ENCODE results near the gene FBXW10.
"Not testable (repeated sequence)": the region's sequence is repeated elsewhere in the genome, so short reads cannot be mapped to it uniquely, and the experiment has no call there.

FBXW10 gene

DNA sequence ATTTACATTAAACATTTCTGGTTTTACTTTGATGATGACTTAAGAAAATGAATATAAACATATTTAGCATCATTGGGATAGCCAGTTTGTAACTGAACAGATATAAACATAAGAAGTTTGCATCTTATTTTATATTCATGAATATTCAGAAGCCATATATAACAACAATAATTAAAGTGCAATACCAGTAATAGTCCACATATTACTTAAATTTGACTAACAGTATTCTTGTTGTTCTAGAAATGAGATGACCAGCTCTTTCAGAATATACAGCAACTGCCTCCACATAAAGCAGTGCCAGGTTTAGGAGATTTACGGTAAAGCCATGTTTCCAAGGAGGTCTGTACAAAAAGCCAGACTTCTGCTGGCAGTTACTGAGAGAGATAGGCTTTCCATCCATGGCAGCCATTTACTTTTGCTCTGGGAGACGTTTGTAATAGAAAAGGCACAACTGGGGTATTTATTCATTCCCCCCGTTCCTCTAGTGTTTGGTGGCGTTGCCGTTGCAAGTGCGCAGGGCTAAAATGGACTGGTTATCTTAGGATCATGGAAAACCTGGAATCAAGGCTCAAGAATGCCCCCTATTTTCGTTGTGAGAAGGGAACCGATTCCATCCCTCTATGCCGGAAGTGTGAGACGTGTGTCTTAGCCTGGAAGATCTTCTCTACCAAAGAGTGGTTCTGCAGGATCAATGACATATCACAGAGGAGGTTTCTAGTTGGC is at the start of gene FBXW10:
Gene FBXW10 (plus strand): TSS at position 356 of the 723 bp plus-strand sequence. CDS start 191 bp downstream, at position 547.
- POLR2A ChIA-PET (ENCODE audit: low non-redundant PET); DNase-seq (ENCODE audit: low spot score); CTCF ChIA-PET: not testable (repeated sequence)

GRCh38 chr17:18695143-18695542 is 48.7 kb upstream of the FBXW10 start:
- CTCF ChIA-PET; DNase-seq (ENCODE audit: low spot score); POLR2A ChIA-PET (ENCODE audit: low non-redundant PET): not testable (repeated sequence)

More for the DNA sequence above, at the start of gene FBXW10:
- H3K27ac ChIP-seq: not testable (repeated sequence)

DNA sequence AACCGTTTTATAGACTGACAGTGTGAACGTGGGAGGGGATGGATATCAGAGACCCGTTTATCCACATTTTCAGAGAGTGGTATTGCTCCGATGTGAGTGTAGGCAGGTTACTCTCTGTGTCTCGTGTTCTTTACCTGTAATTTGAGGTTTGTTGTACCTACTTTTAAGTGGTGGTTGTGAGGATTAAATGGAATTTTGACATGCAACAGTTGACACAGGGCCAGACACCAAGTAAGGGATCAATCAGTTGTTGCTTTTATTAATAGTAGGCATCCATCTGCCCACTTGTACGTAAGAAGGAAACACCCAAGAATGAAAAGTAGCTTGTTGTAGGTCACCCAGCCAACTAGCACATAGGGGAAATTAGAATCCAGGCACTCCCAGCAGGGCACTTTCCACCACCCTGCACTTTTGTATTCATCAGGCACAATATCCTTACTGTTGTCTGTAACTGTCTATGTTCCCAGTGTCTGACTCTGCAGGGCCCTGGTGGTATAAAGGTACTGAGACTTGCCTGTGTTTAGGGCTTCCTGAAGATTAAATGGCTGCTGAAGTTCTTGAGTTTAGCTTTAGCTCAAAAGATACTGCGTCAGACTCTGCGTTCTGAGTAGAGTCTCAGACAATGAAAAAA is 45.3 kb upstream of the FBXW10 start:
- H3K27ac ChIP-seq; DNase-seq (ENCODE audit: low spot score); POLR2A ChIA-PET (ENCODE audit: low non-redundant PET); CTCF ChIA-PET: not testable (repeated sequence)

More at GRCh38 chr17:18695143-18695542, 48.7 kb upstream of the FBXW10 start:
- not testable (repeated sequence) for H3K27ac ChIP-seq

DNA sequence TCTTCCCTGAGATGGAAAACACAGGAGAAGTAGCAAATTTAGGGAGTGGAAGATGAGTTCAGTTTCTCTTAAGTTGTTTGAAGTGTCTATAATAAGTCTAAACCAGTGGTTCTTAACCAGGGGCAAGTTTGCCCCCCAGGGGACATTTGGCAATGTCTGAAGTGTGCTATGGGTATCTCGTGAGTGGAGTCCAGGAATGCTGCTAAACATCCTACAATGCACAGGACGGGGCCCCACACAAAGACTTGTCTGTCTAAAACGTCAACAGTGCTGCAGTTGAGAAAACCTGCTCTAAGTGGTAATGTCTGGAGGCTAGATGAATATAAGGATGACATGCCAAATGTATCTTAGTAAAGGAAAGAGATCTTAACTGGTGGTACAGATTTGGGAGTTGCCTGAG is 37.9 kb upstream of the FBXW10 start:
- POLR2A ChIA-PET (ENCODE audit: low non-redundant PET); DNase-seq (ENCODE audit: low spot score); CTCF ChIA-PET; H3K27ac ChIP-seq: not testable (repeated sequence)

DNA sequence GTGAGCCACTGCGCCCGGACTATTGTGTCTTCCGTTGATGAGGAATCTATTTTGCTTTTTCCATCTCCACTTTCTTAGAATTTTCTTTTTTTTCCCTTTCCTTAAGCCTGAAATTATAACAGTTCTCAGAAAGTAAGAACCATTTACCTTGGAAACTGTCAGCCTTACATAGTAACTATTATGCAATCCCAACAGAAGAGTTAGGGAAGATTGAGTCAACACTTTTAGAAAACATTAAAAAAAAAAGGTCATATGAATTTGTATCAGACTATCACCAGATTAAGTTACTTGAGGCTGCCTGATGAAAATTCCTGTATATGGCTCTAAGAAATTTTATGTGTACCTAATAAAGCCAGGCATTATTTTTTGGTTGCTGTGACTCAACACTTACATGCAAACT is 35.6 kb upstream of the FBXW10 start:
- POLR2A ChIA-PET (ENCODE audit: low non-redundant PET); H3K27ac ChIP-seq: not testable (repeated sequence)

GRCh38 chr17:18712354-18712999 is 31.4 kb upstream of the FBXW10 start:
- POLR2A ChIA-PET (ENCODE audit: low non-redundant PET); DNase-seq (ENCODE audit: low spot score); CTCF ChIA-PET; H3K27ac ChIP-seq: not testable (repeated sequence)
- TF ChIP-seq CTCF (conservative IDR thresholded peaks at IDR 0.05; ENCODE audit: low read depth): peak; percentile 46

More for the DNA sequence above, 35.6 kb upstream of the FBXW10 start:
- CTCF ChIA-PET; DNase-seq (ENCODE audit: low spot score): not testable (repeated sequence)

- DNase-seq (ENCODE audit: low spot score): peak; percentile 40
- POLR2A ChIA-PET (ENCODE audit: low non-redundant PET); CTCF ChIA-PET: not testable (repeated sequence)
- H3K27ac ChIP-seq: peak overlapping the region; percentile 56
These were observed 25.0 kb upstream of the FBXW10 start for GRCh38 chr17:18718643-18719427.

GRCh38 chr17:18719428-18720110 is 24.3 kb upstream of the FBXW10 start:
- POLR2A ChIA-PET (ENCODE audit: low non-redundant PET); CTCF ChIA-PET; DNase-seq (ENCODE audit: low spot score): not testable (repeated sequence)
- peak overlapping the region; percentile 56 for H3K27ac ChIP-seq

DNA sequence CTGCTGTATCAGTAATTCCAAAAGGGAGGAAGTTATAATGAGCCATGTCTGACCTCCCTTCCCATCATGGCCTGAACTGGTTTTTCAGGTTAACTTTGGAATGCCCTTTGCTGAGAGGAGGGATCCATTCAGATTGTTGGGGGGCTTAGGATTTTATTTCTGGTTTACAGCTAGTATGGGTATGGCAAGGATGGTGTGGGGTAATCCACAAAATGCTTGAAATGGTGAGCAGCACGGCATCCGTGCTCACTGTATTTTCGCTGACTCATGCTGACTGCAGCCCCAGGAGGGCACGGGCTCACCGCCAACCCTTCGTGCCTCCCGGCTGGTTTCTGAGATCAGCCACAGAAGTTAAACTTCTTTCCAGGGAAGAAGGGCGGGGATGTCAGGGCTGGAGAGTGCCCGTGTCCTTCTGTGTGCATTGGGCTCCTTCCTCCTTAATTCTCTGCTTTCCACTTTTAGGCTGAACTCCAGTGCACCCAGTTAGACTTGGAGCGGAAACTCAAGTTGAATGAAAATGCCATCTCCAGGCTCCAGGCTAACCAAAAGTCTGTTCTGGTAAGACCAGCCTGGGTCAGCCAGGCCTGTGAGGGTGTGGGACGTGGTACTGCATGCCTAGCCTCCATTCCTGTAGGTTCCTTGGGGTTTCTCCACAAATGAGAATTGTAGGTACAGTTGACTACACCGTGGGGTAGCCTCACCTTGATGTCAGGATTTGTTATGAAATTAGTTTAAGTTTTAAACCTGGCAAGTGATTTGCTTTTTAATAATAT is 21.9 kb upstream of the FBXW10 start:
- H3K27ac ChIP-seq: peak overlapping the region; percentile 41; the same call in 1 of the 2 replicates
- POLR2A ChIA-PET (ENCODE audit: low non-redundant PET); CTCF ChIA-PET; DNase-seq (ENCODE audit: low spot score): not testable (repeated sequence)

DNA sequence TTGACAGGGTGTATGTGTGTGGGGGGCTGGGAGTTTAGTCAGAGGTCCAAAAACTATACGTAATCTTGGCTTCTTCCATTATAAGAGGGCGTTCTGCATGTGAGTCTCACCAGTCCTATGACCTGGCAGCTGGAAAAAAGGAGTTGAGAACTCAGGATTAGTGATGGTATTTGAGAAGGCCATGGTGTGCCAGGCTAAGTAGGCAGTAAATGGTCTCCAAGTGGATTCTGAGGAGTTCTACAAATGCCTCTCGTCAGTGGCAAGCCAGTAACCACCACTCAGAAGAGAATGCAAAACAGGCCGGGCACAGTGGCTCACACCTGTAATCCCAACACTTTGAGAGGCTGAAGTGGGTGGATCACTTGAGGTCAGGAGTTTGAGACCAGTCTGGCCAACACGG is 21.2 kb upstream of the FBXW10 start:
- POLR2A ChIA-PET (ENCODE audit: low non-redundant PET); CTCF ChIA-PET; H3K27ac ChIP-seq; DNase-seq (ENCODE audit: low spot score): not testable (repeated sequence)

GRCh38 chr17:18723509-18723908 is 20.3 kb upstream of the FBXW10 start:
- POLR2A ChIA-PET (ENCODE audit: low non-redundant PET); H3K27ac ChIP-seq; DNase-seq (ENCODE audit: low spot score); CTCF ChIA-PET: not testable (repeated sequence)

- CTCF ChIA-PET; DNase-seq (ENCODE audit: low spot score); H3K27ac ChIP-seq; POLR2A ChIA-PET (ENCODE audit: low non-redundant PET): not testable (repeated sequence)
These were observed 11.4 kb upstream of the FBXW10 start for GRCh38 chr17:18732438-18732837.

DNA sequence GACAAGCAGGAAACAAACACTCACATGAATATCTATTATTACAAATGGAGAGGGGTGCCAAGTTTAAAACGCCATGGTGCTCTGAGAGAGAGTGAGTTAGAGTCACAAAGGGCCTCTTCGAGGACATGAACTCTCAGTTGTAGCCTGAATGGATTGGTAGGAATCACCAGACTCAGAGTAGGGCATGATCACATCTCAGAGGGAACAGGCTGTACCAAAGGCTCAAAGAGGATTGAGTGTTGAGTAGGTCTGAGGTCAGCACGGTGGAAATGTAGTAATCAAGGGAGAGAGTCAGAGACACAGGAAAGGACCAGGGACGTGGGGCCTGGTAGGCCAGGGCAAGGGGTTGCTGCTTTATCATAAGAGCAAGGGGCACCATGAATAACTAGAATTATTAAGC is 10.5 kb upstream of the FBXW10 start:
- CTCF ChIA-PET; H3K27ac ChIP-seq; POLR2A ChIA-PET (ENCODE audit: low non-redundant PET); DNase-seq (ENCODE audit: low spot score): not testable (repeated sequence)

DNA sequence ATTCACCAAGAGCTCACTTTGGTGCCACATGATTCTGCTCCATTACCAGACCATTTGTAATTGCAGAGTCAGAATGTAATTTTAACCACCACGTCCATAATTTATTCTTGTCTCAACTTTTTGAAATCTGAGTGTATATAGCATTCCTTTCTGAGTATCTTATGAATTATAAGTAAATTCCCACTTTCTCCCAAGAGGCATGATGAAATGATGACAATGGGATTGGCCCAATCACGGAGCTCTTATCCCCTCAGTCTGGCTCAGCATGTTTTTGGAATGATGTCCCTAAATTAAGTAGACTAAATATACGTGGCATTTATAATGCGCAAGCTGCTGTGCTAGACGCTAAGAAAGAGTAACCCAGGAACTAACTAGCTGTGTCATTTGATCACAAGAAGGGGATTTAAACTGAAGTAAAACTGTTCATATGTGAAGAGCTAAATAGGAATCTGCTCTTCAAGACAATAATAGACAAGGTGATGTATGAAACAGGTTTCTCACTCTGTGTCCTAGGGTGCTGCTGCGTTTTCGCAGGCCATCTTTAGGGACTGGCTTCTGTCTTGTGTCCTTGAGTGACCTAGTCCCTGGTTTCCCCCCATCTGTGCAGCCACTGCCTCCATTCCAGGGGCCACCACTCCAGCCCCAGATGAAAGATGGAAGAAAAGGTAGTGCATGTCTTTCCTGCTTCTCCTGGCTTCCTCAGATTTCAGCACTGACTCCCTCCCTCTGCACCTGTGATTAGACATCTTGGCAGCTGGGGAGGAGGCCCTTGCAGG is 4.0 kb upstream of the FBXW10 start:
- H3K27ac ChIP-seq; POLR2A ChIA-PET (ENCODE audit: low non-redundant PET); CTCF ChIA-PET; DNase-seq (ENCODE audit: low spot score): not testable (repeated sequence)
